ENCODE measurements around the gene HLA-A. TPM values are rescaled to one million over a fixed set of nuclear protein-coding genes. Genes with fewer than 3 reads are reported as not detected.

Gene HLA-A
- total RNA-seq, 1 donor from 2014 or later: 2,396 TPM

DNA sequence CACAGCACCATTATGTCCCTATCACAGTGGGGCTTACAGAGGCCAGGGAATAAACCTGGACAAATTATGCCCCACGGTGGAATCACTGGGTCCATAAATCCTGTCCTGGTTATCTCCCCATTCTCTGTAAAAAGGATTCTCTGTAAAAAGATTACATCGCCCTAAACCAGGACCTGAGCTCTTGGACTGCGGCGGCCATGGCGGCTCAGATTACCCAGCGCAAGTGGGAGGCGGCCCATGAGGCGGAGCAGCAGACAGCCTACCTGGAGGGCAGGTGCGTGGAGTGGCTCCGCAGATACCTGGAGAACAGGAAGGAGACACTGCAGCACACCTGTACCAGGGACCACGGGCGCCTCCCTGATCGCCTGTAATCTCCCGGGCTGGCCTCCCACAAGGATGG, 8.4 kb upstream of the HLA-A start:
- intact Hi-C loops (cut with micrococcal nuclease): no loop called here

DNA sequence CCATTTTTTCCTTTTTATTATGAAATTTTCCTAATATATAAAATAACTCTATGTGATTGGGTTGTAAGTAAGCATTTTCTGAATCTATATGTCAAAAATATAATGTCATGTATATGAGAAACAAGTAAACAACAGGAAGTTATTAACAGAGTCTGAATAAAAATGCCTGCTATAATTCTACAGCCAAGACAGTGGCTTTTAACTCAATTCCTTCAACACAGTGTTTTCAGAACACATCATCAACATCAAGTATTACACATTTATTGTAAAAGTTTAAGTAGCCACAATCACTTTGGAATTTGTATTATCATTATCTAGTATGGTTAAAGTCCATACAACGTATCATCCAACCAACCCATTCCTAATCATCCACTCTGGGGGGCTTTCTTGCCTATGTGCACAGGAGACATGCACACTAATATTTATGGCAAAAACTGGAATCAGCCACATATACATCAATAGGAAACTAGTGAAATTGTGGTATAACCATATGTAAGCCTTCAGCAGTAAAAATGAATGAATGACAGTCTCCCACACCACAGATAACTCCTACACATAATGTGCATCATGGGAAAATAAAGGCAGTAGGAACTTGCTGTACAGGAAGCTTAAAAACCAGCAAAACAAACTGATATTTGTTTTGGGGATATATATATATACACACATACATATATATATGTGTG, 6.9 kb upstream of the HLA-A start:
- intact Hi-C loops (cut with micrococcal nuclease): no loop called here

DNA sequence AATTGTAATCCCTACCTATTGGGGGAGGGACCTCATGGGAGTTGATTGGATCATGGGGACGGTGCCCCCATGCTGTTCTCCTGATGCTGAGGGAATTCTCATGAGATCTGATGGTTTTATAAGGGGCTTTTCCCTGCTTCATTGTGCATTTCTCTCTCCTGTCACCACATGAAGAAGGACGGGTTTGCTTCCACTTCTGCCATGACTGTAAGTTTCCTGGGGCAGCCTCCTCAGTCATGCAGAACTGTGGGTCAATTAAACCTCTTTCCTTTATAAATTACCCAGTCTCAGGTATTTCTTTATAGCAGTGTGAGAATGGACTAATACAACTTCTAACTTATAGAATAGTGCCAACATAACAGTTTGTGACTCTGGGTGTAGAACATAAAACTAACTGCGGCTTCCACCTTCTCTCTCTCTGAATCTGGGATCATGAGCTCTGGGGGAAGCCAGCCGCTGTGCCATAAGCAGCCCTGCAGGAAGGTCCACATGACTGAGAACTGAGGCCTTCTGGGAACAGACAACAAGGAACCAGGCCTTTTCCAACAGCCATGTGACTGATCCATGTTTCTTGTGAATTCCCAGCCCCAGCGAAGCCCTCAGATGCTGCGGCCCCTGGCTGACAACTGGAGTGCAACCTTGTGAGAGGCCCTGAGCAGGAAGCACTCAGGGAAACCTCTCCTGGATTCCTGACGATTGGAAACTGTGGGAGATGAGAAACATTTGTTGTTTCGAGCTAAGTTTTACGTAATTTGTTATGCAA, 3.4 kb upstream of the HLA-A start:
- intact Hi-C loops (cut with micrococcal nuclease): no loop called here

DNA sequence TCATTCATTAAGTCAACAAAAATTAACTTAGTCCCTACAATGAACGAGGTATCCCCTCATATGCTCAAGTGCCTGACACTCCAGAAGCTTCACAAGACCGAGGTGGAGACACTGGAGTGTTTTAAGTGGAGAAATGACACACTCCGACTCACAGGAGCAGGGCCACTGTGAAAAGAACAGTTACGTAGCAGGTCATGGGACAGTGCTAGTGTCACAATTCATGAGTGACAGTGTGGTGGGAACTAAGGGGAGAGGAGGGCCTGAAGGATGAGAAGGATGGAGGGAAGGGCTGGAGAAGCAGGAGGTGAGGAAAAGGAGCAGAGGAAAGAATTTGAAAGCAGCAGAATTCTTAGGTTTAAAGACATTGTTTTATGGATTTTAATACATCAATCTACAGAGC, 1.3 kb upstream of the HLA-A start:
- intact Hi-C loops (cut with micrococcal nuclease): loop anchor here (5.0 kb wide), 1 partner anchor 219 kb away; the partner anchor contains the start of gene HLA-F

DNA sequence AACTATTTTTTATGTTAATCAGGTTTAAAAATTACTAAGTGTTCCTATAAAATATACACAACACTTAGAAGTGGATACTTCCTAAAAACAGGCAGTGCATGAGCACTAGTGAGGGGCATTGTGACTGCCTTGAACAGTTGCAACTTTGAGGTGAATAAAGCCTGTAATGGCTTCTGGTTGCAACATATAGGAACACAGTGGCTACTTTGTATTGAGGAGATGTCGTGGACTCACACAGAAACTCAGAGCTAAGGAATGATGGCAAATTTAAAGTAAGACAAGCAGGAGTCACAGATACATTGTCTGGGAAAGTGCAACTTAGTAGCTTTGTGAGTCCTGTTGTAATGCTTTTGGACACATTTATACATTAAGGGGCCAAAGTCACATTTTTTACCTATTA, 861 bp upstream of the HLA-A start:
- intact Hi-C loops (cut with micrococcal nuclease): loop anchor here (5.0 kb wide), 1 partner anchor 219 kb away; the partner anchor contains the start of gene HLA-F

DNA sequence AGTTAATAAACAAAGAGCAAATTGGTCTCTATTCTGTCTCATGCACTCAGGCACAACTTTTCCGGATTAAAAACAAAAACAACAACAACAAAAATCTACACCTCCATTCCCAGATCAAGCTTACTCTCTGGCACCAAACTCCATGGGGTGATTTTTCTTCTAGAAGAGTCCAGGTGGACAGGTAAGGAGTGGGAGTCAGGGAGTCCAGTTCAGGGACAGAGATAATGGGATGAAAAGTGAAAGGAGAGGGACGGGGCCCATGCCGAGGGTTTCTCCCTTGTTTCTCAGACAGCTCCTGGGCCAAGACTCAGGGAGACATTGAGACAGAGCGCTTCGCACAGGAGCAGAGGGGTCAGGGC, 437 bp upstream of the HLA-A start:
- intact Hi-C loops (cut with micrococcal nuclease): loop anchor here (1.0 to 5.0 kb wide), 8 partner anchors 15 to 220 kb away; partner anchors contain the start of gene HLA-F

DNA sequence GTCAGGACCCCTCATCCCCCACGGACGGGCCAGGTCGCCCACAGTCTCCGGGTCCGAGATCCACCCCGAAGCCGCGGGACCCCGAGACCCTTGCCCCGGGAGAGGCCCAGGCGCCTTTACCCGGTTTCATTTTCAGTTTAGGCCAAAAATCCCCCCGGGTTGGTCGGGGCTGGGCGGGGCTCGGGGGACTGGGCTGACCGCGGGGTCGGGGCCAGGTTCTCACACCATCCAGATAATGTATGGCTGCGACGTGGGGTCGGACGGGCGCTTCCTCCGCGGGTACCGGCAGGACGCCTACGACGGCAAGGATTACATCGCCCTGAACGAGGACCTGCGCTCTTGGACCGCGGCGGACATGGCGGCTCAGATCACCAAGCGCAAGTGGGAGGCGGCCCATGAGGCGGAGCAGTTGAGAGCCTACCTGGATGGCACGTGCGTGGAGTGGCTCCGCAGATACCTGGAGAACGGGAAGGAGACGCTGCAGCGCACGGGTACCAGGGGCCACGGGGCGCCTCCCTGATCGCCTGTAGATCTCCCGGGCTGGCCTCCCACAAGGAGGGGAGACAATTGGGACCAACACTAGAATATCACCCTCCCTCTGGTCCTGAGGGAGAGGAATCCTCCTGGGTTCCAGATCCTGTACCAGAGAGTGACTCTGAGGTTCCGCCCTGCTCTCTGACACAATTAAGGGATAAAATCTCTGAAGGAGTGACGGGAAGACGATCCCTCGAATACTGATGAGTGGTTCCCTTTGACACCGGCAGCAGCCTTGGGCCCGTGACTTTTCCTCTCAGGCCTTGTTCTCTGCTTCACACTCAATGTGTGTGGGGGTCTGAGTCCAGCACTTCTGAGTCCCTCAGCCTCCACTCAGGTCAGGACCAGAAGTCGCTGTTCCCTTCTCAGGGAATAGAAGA, 978 bp downstream of the HLA-A start:
- intact Hi-C loops (cut with micrococcal nuclease): loop anchor here (2.0 to 5.0 kb wide), 3 partner anchors 33 to 221 kb away; partner anchors contain the start of gene HLA-F

DNA sequence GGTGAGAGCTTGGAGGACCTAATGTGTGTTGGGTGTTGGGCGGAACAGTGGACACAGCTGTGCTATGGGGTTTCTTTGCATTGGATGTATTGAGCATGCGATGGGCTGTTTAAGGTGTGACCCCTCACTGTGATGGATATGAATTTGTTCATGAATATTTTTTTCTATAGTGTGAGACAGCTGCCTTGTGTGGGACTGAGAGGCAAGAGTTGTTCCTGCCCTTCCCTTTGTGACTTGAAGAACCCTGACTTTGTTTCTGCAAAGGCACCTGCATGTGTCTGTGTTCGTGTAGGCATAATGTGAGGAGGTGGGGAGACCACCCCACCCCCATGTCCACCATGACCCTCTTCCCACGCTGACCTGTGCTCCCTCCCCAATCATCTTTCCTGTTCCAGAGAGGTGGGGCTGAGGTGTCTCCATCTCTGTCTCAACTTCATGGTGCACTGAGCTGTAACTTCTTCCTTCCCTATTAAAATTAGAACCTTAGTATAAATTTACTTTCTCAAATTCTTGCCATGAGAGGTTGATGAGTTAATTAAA, 3.0 kb downstream of the HLA-A start:
- intact Hi-C loops (cut with micrococcal nuclease): no loop called here

DNA sequence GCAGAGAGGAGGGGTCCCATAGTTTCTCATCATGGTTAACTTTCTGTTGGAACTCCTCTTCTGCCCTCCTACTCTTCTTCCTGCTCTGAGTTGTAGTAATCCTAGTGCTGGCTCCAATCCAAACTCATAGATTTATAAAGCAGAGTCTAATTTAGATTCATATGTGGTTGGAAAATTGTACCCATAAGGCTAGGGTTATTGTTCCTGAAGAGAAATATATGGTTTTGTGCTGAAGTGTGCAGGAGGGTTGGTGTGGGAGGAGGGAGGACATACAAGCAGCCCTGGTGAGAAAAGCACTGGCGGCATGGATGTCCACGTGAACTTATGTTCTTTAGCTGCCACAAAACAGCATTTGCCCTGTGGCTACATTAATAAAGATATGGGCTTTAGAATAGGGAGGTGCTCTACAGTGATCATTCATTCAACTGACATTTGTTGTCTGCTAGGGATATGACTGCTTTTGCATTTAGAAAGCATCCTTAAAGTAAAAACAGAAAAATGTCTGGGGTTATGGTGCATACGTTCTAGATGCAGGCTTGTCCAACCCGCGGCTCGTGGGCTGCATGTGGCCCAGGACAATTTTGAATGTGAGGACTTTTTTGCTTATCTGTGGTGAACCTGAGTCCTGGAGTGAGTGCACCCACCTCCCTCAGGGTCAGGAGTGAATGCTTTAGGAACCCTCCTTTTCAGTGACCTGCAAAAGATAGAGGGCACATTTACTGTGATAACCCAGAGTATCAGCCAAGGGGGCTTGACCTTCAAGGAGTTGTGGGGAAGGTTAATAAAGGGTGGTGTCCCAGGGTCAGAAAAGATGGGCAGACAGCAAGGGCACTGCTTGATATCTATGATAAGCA, 4.1 kb downstream of the HLA-A start:
- intact Hi-C loops (cut with micrococcal nuclease): no loop called here

DNA sequence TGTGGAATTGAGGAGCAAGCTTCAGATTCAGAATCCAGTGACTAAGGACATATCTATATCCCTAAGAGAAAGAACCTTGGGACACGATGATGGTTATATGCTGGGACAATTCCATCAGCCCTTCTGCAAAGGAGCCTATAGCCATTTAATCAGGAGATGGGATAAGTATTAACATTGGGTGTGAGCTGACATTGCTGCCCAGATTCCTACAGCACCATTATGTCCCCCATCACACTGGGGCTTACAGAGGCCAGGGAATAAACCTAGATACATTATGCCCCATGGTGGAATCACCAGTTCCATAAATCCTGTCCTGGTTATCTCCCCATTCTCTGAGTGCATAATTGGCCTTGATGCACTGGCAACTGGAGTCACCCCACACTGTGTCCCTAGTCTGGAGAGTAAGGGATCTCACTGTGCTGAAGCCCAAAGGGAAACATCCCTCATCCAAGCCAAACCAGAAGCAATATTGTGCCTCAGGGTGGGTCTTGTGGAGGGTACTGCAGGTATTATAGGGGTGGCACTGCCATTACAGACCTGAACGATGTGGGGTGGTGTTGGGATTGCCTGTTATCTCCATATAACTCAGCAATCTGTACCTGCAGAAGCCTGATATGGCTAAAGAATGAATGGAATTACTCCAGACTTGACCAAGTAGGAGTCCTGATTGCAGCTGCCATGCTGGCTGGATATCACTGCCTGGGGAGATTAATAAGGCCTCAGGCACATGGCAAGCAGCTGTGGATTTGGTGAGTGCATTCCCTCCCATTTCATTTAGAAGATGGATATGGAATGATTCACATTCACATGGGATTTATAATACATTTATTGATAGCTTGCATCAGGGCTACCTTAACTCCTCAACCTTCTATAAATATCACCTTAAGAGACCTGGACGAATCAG, 5.0 kb downstream of the HLA-A start:
- intact Hi-C loops (cut with micrococcal nuclease): no loop called here

DNA sequence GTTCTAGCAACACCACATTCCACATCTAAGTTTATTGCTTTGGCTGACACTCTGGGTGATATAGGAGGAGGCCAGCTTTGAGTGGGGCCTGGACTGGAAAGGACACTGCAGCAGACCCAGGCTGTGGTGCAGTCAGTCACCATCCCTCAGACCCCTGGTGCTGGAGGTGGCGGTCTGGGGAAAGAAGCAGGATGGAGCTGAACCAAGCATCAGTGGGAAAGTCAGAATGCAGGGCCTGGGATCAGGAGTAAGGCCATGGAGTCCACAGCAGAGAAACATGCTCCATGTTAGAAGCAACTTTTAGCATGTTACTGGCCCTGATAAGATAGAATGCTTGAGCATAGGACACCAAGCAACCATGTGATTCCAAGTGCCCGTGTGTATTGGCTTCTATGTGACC, 5.9 kb downstream of the HLA-A start:
- intact Hi-C loops (cut with micrococcal nuclease): no loop called here

DNA sequence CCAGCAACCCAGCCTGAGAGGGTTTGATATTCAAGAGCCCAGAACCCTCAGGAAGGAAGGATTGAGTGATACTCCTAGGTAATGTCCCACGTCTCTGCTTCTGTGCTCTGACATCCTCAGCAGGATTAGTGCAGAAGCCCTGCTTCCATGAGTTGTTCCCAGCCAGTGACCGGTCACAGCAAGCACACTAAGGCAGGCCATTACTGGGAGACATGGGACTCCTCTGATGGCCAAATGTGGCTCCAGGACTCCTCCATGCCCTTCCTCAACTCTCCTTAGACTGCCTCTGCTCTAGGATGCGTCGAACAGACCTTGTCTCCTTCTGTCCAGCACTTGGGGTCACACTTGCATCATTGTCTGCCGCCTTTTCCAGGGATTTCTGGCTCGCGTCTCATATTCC, 7.6 kb downstream of the HLA-A start:
- intact Hi-C loops (cut with micrococcal nuclease): no loop called here

DNA sequence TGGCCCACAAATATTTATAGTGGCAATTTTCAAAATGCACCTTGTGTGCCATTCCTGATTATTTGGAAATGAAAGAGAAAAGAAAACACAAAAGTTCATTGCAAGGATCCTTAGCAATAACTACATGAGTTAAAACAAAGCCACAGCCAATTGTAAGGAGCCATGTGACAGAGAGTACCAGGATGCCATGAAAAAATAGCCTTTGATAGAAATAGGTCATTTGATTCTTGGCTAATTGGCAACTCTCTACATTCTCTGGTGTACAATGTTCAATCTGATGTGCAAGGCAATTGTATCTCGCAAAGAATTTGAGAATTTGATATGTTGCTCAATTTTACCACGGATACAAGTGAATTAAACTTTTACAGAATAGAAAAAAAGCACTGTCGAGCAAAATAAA, 9.6 kb downstream of the HLA-A start:
- intact Hi-C loops (cut with micrococcal nuclease): no loop called here

DNA sequence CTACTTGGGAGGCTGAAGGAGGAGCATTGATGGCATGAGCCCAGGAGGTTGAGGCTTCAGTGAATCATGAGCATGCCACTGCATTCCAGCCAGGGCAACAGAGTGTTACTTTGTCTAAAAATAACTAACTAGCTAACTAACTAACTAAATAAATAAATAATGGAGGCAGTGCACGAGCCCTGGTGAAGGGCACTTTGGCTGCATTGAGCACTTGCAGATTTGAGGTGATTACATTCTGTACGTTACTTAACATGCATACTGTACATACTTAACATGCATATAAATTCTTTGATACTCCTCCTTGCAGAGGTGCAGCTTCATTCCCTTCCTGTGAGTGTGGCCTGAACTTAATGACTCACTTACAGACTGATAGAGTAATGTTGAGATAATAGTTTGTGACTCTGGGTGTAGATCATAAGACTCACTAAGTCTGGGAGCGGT, 10.7 kb downstream of the HLA-A start:
- intact Hi-C loops (cut with micrococcal nuclease): no loop called here

DNA sequence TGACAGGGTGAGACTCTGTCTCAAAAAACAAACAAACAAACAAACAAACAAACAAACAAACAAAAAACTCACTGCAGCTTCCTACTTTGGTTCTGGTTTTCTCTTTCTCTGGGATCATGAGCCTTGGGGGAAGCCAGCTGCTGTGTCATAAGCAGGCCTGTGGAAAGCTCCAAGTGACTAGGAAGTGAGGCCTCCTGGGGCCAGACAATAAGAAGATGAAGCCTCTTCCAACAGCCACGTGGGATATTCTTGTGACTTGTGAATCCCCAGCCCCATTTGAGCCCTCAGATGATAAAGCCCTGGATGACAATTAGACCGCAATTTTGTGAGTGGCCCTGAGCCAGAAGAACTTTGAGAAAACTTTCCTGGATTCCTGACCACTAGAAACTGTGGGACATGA, 11.4 kb downstream of the HLA-A start:
- intact Hi-C loops (cut with micrococcal nuclease): no loop called here

DNA sequence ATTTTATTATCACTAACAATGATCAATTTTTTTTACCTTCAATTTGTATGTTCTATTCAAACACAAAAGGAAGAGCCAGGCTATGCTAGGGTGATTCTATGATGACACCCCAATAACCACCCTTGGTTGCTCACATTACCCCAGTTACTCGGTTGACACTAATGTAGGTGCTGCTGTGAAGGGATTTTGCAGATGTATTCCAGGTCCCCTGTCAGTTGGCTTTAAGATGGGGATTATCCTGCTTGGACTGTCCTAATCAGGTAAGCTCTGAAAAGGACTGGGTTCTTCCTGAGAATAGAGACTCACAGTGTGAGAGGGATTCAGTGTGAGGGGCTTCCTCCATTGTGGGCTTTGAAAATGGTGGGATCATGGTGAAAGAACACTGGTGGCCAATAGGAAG, 11.9 kb downstream of the HLA-A start:
- intact Hi-C loops (cut with micrococcal nuclease): no loop called here

DNA sequence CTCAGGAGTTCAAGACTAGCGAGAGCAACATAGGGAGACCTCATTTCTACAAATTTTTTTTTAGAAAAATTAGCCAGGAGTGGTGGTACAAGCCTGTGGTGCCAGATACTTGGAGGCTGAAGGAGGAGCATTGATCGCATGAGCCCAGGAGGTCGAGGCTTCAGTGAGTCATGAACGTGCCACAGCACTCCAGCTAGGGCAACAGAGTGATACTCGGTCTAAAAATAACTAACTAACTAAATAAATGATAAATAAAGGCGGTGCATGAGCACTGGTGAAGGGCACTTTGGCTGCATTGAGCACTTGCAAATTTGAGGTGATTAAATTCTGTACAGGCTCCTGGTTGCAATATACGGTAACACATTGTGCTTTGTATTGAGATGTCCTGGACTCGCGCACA, 13.5 kb downstream of the HLA-A start:
- intact Hi-C loops (cut with micrococcal nuclease): no loop called here

DNA sequence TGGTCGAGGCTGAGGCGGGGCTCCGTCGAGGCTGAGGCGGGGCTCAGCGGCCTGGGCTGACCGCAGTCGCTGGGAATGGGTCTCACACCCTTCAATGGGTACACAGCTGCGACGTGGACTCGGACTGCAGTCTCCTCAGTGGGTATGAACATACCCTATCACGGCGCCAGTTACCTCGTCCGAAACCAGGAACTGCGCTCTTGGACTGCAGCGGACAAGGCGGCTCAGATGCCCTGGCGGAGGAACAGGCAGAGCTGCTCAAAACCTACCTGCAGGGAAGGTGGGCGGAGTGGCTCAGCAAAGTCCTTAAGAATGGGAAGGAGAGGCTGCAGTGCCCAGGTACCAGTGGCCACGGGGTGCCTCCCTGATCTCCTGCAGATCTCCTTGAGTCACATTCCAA, 14.2 kb downstream of the HLA-A start:
- intact Hi-C loops (cut with micrococcal nuclease): no loop called here

DNA sequence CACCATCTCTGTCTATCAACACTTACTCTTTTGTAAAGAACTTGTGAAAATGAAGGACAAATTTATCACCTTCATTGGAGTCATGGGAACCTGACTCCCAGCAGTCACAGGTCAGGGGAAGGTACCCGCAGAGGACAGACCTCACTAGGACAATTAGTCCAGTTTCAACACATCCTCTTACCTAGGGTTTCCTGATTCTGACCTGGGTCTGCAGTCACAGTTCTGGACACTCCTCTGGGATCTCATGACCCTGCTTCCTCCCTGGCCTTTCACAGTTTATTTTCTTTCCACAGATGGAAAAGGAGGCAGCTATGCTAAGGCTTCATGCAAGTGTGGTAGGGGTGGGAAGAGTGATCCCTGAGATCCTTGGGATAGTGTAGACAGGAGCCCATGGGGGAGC, 15.7 kb downstream of the HLA-A start:
- intact Hi-C loops (cut with micrococcal nuclease): no loop called here
